Panc1 (cell line): Measurements from ENCODE around the gene NCAM1. TPM values are rescaled to one million over a fixed set of nuclear protein-coding genes. Genes with fewer than 3 reads are reported as not detected.

ENCODE experiments used
- ATAC-seq: fragments of 200-7000 bp; cut with Tn5 transposase; 2 replicates; pipeline ENCODE4 v1.9.1; 2020; ENCODE audit warnings: mild to moderate bottlenecking, moderate library complexity
- BruUV-seq: library from RNA; stranded (reverse); fragments of 400-500 nt; replicated peaks from 2 replicates; lab custom pipeline; 2021; lab: Mats Ljungman, UMichigan
- CTCF ChIA-PET: fragments of 300-600 bp; sonication (Branson Sonifier 250); formaldehyde crosslinking; loops from one replicate; lab custom pipeline; 2022; ENCODE audit warnings: antibody characterized with exemption; lab: Charles Lee
- POLR2A ChIA-PET: fragments of 300-600 bp; sonication (Branson Sonifier 250); formaldehyde crosslinking; loops from one replicate; lab custom pipeline; 2022; ENCODE audit warnings: antibody characterized with exemption; lab: Charles Lee
- DNase-seq: peaks from one replicate; pipeline ENCODE4 v3.0.0-alpha.2; 2010; ENCODE audit warnings: low read depth, low spot score
- H3K27ac ChIP-seq: 2 replicates; pipeline ENCODE4 v1.5.1; 2011; ENCODE audit warnings: mild to moderate bottlenecking, low read length, inconsistent platforms
- H3K27me3 ChIP-seq: fragments of 200-500 bp; sonication (Bioruptor generic); 2 replicates; pipeline ENCODE4 v1.6.0; 2014; ENCODE audit warnings: low read length, inconsistent platforms; ENCODE audit not compliant: control insufficient read depth, insufficient read depth
- H3K36me3 ChIP-seq: fragments of 200-500 bp; sonication (Bioruptor generic); 2 replicates; pipeline ENCODE4 v1.5.1; 2014; ENCODE audit warnings: inconsistent platforms, mild to moderate bottlenecking, low read length, moderate library complexity; ENCODE audit not compliant: control insufficient read depth, insufficient read depth
- H3K4me1 ChIP-seq: 2 replicates; pipeline ENCODE4 v1.5.1; 2011; ENCODE audit warnings: inconsistent platforms, mild to moderate bottlenecking, low read length, moderate library complexity; ENCODE audit not compliant: control insufficient read depth, insufficient read depth
- H3K4me3 ChIP-seq, 2 experiments: 2 replicates each; pipeline ENCODE4 v1.5.1; 2011 to 2012; ENCODE audit warnings: low read depth in 2 of 2, low read length in 2 of 2, mild to moderate bottlenecking in 2 of 2, inconsistent platforms in 1 of 2, moderate library complexity in 1 of 2
- H3K9me3 ChIP-seq: fragments of 200-500 bp; sonication (Bioruptor generic); 2 replicates; pipeline ENCODE4 v1.5.1; 2014; ENCODE audit warnings: low read depth, mild to moderate bottlenecking, inconsistent platforms, low read length, moderate library complexity; ENCODE audit not compliant: control insufficient read depth, insufficient read depth
- POLR2AphosphoS5 ChIP-seq: IDR thresholded peaks from 2 replicates; pipeline ENCODE4 v1.6.1; 2012; ENCODE audit warnings: mild to moderate bottlenecking, low read depth, low read length, moderate library complexity
- SIN3A ChIP-seq: IDR thresholded peaks from 2 replicates; pipeline ENCODE4 v1.6.1; 2012; ENCODE audit warnings: low read depth, mild to moderate bottlenecking, low read length, moderate library complexity, borderline replicate concordance; ENCODE audit not compliant: insufficient read depth
- TCF7L2 ChIP-seq: IDR thresholded peaks from 2 replicates; pipeline ENCODE4 v1.6.1; 2011; ENCODE audit warnings: mild to moderate bottlenecking, low read depth, low read length, inconsistent platforms
- in situ Hi-C: cut with HindIII; loops from 2 replicates; pipeline ENCODE4 v1.10.0; 2016; ENCODE audit warnings: low sequenced_read_pairs, low pct_unique_long_range_greater_than_20kb
- intact Hi-C: fragments of 100-400 bp; cut with micrococcal nuclease; formaldehyde crosslinking; loops from one replicate; pipeline ENCODE4 v1.10.0; 2022; ENCODE audit not compliant: unreplicated experiment
- total RNA-seq: library from RNA; stranded (reverse); gene quantifications from one replicate; pipeline ENCODE4 v1.2.1, GENCODE V29; 2021; ENCODE audit not compliant: unreplicated experiment
- TF ChIP-seq, protein P1 (sequence below): fragments of 450-650 bp; IDR thresholded peaks from 2 replicates; pipeline ENCODE4 v1.5.1; 2017; ENCODE audit warnings: mild to moderate bottlenecking
- TF ChIP-seq, protein P2 (sequence below), 2 experiments: IDR thresholded peaks; 2 replicates each; pipeline ENCODE4 v1.6.1; 2011 to 2012; ENCODE audit warnings: low read depth in 2 of 2, control low read depth in 1 of 2, low read length in 1 of 2, mild to moderate bottlenecking in 1 of 2, moderate library complexity in 1 of 2; ENCODE audit not compliant: insufficient read depth in 1 of 2

Gene NCAM1
- total RNA-seq, 1 experiment from 2014 or later: 0.18 TPM

- POLR2A ChIA-PET: no interaction called here
- BruUV-seq: no TSS peak
- H3K36me3 ChIP-seq: no peaks in the 10 kb centered on the region
- intact Hi-C loops (no loop called here), in situ Hi-C loops (no loop called here)
- H3K27ac ChIP-seq: no peak overlapping the region
- TF ChIP-seq SIN3A: no peak
- TF ChIP-seq, protein P1, sequence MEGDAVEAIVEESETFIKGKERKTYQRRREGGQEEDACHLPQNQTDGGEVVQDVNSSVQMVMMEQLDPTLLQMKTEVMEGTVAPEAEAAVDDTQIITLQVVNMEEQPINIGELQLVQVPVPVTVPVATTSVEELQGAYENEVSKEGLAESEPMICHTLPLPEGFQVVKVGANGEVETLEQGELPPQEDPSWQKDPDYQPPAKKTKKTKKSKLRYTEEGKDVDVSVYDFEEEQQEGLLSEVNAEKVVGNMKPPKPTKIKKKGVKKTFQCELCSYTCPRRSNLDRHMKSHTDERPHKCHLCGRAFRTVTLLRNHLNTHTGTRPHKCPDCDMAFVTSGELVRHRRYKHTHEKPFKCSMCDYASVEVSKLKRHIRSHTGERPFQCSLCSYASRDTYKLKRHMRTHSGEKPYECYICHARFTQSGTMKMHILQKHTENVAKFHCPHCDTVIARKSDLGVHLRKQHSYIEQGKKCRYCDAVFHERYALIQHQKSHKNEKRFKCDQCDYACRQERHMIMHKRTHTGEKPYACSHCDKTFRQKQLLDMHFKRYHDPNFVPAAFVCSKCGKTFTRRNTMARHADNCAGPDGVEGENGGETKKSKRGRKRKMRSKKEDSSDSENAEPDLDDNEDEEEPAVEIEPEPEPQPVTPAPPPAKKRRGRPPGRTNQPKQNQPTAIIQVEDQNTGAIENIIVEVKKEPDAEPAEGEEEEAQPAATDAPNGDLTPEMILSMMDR: no peak
- TF ChIP-seq, protein P2, sequence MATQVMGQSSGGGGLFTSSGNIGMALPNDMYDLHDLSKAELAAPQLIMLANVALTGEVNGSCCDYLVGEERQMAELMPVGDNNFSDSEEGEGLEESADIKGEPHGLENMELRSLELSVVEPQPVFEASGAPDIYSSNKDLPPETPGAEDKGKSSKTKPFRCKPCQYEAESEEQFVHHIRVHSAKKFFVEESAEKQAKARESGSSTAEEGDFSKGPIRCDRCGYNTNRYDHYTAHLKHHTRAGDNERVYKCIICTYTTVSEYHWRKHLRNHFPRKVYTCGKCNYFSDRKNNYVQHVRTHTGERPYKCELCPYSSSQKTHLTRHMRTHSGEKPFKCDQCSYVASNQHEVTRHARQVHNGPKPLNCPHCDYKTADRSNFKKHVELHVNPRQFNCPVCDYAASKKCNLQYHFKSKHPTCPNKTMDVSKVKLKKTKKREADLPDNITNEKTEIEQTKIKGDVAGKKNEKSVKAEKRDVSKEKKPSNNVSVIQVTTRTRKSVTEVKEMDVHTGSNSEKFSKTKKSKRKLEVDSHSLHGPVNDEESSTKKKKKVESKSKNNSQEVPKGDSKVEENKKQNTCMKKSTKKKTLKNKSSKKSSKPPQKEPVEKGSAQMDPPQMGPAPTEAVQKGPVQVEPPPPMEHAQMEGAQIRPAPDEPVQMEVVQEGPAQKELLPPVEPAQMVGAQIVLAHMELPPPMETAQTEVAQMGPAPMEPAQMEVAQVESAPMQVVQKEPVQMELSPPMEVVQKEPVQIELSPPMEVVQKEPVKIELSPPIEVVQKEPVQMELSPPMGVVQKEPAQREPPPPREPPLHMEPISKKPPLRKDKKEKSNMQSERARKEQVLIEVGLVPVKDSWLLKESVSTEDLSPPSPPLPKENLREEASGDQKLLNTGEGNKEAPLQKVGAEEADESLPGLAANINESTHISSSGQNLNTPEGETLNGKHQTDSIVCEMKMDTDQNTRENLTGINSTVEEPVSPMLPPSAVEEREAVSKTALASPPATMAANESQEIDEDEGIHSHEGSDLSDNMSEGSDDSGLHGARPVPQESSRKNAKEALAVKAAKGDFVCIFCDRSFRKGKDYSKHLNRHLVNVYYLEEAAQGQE (IDR thresholded peaks at IDR 0.05; ENCODE audit: insufficient read depth in 1 of 2, low read depth in 2 of 2, low read length in 1 of 2): no peak
- no peak for TF ChIP-seq POLR2AphosphoS5
- TF ChIP-seq TCF7L2: no peak
- ATAC-seq (no peak), DNase-seq (no peak)
- peaks cover 3% of the 10 kb centered on the region for H3K27me3 ChIP-seq
- H3K9me3 ChIP-seq: no peaks in the 10 kb centered on the region
- no peaks in the 10 kb centered on the region for H3K4me1 ChIP-seq
- CTCF ChIA-PET: no interaction called here
- H3K4me3 ChIP-seq: no peak overlapping the region
Measured at GRCh38 chr11:113195728-113196127, 234.5 kb downstream of the NCAM1 start.

DNA sequence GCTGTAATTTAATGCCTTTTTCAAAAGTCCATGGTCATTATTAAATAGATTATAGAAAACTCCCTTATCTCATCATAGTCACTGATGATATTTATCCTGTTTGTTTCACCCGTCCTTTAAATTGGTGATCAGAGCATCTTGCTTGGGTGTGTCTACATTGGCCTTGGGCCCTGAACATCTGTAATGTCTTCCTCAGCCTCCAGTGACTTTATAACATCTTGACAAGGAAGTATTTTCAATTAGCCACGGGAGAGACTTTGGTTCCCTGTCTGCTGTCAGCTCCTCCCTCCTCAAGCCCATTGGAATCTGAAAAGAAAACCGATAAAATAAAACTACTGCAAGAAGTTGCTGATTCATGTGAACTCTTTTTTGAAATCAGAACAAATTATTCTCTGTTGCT is 236.2 kb downstream of the NCAM1 start:
- Histone ChIP-seq H3K4me1 (no peaks in the 10 kb centered on the region), H3K4me3 (no peak overlapping the region), H3K36me3 (no peaks in the 10 kb centered on the region), H3K27ac (no peak overlapping the region), H3K9me3 (no peaks in the 10 kb centered on the region), H3K27me3 (peaks cover 3% of the 10 kb centered on the region)
- in situ Hi-C loops (no loop called here), intact Hi-C loops (no loop called here)
- TF ChIP-seq POLR2AphosphoS5 (no peak), TCF7L2 (no peak), SIN3A (no peak)
- TF ChIP-seq, protein P2 (IDR thresholded peaks at IDR 0.05; ENCODE audit: insufficient read depth in 1 of 2, low read depth in 2 of 2, low read length in 1 of 2): no peak
- POLR2A ChIA-PET: no interaction called here
- ATAC-seq (no peak), DNase-seq (no peak)
- CTCF ChIA-PET: no interaction called here
- BruUV-seq: no TSS peak
